ENCODE measurements around the gene DIP2C. TPM values are rescaled to one million over a fixed set of nuclear protein-coding genes. Genes with fewer than 3 reads are reported as not detected.

DIP2C gene
- total RNA-seq, 1 donor from 2014 or later: 5.1 TPM

DNA sequence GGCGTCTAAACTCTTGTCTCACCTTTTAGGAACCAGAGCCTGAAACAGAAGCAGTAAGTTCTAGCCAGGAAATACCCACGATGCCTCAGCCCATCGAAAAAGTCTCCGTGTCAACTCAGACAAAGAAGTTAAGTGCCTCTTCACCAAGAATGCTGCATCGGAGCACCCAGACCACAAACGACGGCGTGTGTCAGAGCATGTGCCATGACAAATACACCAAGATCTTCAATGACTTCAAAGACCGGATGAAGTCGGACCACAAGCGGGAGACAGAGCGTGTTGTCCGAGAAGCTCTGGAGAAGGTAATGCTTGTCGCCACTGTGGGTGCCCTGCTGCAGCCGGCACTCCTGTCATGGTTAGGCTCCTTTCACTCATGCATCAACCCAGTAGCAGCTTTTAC lies 441.2 kb downstream of the DIP2C start:
- DNase-seq (ENCODE audit: low read depth, low spot score): no peak

GRCh38 chr10:247480-247879 lies 442.0 kb downstream of the DIP2C start:
- DNase-seq (ENCODE audit: low read depth, low spot score): no peak

DNA sequence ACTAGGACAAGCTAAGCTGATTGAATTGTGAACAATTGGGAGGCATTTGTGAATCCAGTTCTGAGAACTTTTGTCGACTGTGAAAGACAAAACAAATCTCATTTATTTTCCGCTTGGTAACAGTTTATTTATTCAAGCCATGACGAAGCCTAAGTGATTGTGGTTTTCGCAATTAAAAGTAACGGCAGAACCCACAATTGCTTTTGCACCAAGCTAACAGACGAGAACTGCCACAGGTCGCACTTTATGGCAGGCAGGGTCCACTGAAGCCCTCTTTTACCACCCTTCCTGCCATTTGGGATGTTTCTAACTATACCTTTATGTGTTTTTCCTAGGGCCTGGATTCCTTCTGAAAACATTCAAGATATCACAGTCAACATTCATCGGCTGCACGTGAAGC lies 443.0 kb downstream of the DIP2C start:
- no peak for DNase-seq (ENCODE audit: low read depth, low spot score)

GRCh38 chr10:244227-244626 lies 445.2 kb downstream of the DIP2C start:
- no peak for DNase-seq (ENCODE audit: low read depth, low spot score)

- DNase-seq (ENCODE audit: low read depth, low spot score): no peak
Observed at GRCh38 chr10:241966-242643, 447.4 kb downstream of the DIP2C start.

GRCh38 chr10:241451-241850 lies 448.0 kb downstream of the DIP2C start:
- no peak for DNase-seq (ENCODE audit: low read depth, low spot score)

DNA sequence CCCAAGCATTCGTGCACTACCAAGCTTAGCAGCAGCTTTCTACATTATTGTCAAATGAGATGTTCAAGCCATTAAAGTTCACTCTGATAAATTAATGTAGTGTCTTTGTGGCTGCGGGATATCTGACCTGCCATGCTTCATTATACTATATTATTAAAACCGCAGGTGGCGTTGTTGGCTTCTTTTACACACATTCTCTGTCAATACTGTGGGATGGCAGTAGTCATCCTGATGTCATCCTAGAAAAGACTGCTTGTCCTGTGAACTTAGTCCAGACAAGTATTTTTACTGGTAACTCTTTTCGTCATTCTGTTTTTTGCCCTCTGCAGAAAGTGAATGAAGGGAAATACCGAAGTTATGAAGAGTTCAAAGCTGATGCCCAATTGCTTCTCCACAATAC lies 450.4 kb downstream of the DIP2C start:
- DNase-seq (ENCODE audit: low read depth, low spot score): no peak

DNA sequence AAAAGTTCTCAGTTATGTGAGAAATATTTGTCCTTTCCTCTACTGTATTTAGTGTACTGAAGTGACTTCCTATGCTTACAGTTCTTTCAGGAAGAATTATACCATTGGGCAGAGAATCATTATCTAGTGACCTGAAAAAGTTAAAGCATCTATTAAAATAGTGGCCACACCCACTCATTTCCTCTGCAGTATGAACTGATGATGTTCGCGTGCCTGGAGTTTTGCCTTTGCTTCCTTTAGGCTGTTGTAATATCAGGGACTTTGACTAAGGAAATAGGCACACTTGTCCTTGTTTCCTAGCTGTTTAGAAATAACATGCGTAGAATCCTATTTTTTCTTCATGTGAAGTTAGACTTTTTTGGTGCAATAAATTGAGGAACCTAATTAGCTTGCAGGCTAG lies 453.6 kb downstream of the DIP2C start:
- DNase-seq (ENCODE audit: low read depth, low spot score): no peak

DNA sequence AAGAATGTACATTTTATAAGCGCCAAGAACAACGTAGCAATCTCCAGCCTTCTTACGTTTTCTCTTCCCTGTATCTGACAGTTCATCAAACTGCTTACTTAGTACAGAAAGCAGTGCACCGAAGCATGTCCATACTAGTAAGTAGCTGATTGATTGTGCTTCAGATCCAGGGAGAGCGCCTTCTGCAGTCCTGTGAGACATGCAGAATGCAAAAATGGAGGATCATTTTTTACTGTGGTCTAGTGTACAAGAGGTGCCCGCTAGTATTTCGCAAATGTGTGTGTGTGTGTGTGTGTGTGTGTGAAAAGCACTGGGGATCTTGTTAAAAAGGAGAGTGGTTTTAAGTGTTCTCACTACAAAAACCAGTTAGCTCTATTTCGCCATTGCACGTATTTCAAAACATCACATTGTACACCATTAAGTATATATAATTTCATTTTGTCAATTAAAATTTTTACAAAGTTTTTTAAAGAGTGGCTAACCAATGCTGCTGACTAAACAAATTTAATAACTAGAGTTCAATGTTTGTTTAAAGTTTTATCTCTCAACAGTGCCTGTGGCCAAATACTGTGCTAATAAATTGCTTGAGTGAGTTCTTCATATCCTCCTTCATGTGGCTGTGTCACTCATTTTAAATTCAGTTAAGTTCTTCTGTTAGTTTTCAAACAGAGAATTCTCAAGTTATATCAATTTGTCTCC lies 454.6 kb downstream of the DIP2C start:
- DNase-seq (ENCODE audit: low read depth, low spot score): no peak

DNA sequence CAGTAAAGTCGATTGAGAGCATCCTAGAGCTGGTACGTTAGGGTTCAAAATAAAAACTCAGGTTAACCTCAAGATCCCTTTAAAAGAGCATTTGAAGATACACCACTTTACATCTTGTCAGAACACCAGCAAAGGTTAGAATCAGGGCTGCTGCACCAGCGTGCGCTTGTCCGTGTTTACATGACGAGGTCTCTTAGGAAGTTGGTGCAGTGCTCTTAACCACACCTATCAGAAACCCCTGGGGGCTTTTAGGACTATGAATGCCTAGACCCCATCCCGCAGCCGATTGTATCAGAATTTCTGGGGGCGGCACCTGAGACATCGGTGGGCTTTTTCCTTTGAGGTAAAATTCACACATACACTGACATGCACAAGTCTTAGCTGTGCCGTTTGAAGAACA lies 456.6 kb downstream of the DIP2C start:
- DNase-seq (ENCODE audit: low read depth, low spot score): no peak

DNA sequence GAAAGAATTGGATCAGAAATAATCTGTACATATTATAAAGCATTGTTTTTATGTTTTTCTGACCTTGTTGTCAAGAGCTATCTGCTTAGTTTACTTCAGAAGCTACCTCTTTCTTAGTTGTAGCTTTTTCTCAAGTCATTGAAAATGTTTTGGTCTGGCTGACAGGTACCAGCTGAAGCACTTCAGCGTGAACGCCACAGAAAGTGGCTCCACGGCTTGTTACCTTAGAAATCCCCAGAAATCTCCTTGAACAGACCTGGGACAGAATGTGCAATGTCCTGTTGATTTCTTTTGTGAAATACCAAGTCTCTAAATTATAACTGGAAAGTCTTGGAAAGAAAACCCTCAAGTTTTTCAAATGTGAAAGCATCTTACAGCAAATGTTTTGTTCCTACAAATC lies 457.4 kb downstream of the DIP2C start:
- no peak for DNase-seq (ENCODE audit: low read depth, low spot score)

DNA sequence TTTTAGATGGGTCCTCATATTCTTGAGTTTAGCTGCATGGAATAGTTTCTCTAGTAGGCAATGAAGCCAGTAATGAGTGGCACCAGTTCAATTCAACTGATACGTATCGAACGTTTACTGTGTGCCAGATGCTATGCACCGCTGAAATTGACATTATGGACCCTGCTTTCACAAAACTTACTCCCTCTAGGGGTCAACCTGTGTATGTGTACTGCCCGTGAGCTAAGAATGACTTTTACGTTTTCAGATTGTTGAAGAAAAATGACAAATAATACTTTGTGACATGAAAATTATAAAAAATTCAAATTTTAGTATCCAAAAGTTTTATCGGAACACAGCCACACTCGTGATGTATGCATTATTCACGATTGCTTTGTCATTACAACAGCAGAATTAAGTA lies 458.7 kb downstream of the DIP2C start:
- DNase-seq (ENCODE audit: low read depth, low spot score): no peak

DNA sequence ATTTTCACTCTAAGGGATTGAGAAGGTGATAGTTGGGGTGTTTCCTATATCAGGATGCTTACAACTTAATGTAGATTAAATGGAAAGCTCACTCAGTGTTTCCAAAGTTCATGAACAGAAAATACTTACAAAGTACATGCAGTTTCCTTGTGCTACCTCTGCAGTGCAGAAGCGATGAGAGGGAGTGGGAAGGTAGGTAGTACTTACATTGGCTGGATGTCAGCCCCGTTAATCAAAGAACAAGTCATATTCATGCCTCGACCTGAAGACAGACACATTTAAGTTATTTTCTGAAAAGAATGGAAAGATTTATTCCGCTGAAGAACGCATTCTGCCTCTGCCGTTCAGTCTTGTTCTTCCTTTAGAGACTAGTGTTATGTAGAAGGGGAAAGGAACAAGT lies 461.1 kb downstream of the DIP2C start:
- no peak for DNase-seq (ENCODE audit: low read depth, low spot score)

DNA sequence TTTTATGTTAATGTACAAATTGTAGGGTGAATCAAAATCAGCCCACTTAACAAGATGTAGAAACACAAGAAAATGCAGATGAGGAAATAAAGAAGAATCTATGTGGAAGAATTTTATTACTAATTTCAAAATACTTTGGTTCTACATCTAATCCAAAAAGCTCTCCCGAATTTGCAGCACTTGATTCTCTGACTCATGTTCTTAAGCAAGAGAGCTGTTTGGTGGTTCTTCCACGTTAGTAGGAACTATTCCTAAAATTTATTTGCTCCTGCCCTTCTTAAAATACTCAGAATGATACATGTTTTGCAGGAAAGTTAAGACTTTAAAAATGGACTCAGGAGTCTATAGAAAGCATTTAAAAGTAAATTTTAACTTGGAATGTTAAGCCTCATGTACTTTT lies 462.5 kb downstream of the DIP2C start:
- DNase-seq (ENCODE audit: low read depth, low spot score): no peak

DNA sequence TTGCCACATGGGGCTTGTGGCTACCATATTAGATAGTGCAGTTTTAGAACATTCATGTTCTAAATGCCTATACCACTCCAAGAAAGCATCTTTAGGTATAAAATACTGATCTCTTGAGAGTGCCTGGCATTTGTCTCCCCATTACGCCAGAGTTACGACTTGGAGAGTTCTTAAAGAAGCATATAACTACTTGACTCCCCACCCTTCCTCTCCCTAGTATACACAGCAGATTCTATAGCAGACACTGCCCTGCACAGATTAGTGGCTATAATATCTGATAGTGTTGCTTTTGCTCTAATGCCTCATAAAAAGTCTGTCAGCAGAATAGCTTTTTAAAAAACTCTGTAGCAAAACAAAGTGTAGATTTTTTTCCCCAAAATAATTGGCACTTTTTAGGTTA lies 463.4 kb downstream of the DIP2C start:
- no peak for DNase-seq (ENCODE audit: low read depth, low spot score)

- no peak for DNase-seq (ENCODE audit: low read depth, low spot score)
Observed at GRCh38 chr10:224571-224970, 464.9 kb downstream of the DIP2C start.

Other genes with a start within 250 kb of the DIP2C start
- gene LARP4B, start 242.0 kb upstream of the DIP2C start, total RNA-seq: 34.1 and 39.5 TPM in 2 replicates

All from pulmonary artery endothelial cell (primary cell).